ENCODE results near the gene PRKAG2. TPM values are rescaled to one million over a fixed set of nuclear protein-coding genes. Genes with fewer than 3 reads are reported as not detected.

The PRKAG2 gene
- total RNA-seq, 3 donors from 2014 or later = 32.3 to 56.6 (median 34.4) TPM

- DNase-seq (ENCODE audit: low spot score in 2 of 2) = no peak
- Histone ChIP-seq H3K36me3 (no peaks in the 10 kb centered on the region), H3K9me3 (no peaks in the 10 kb centered on the region), H3K27me3 (no peaks in the 10 kb centered on the region), H3K27ac (no peak overlapping the region), H3K4me1 (no peaks in the 10 kb centered on the region), H3K4me3 (no peak overlapping the region)
- intact Hi-C loops (cut with DNase I; ENCODE audit: low total_unique reads) = no loop called here
- TF ChIP-seq POLR2AphosphoS5 (IDR thresholded peaks at IDR 0.05) (no peak), CTCF (IDR thresholded peaks at IDR 0.05) (no peak), POLR2A (IDR thresholded peaks at IDR 0.05) (no peak)
Measured at GRCh38 chr7:151812967-151813366, 63.9 kb downstream of the PRKAG2 start.

GRCh38 chr7:151810441-151811232 lies 66.3 kb downstream of the PRKAG2 start:
- Histone ChIP-seq H3K4me3 (no peak overlapping the region), H3K27me3 (no peaks in the 10 kb centered on the region), H3K27ac (no peak overlapping the region), H3K4me1 (no peaks in the 10 kb centered on the region), H3K9me3 (no peaks in the 10 kb centered on the region), H3K36me3 (no peaks in the 10 kb centered on the region)
- TF ChIP-seq CTCF (IDR thresholded peaks at IDR 0.05) (no peak), POLR2A (IDR thresholded peaks at IDR 0.05) (no peak), POLR2AphosphoS5 (IDR thresholded peaks at IDR 0.05) (no peak)
- DNase-seq (ENCODE audit: low spot score in 2 of 2) = no peak
- intact Hi-C loops (cut with DNase I; ENCODE audit: low total_unique reads) = no loop called here

GRCh38 chr7:151809864-151810170 lies 67.1 kb downstream of the PRKAG2 start:
- H3K27me3 ChIP-seq = no peaks in the 10 kb centered on the region
- H3K9me3 ChIP-seq = no peaks in the 10 kb centered on the region
- TF ChIP-seq POLR2AphosphoS5 (IDR thresholded peaks at IDR 0.05) = no peak
- TF ChIP-seq POLR2A (IDR thresholded peaks at IDR 0.05) = no peak
- no peak for TF ChIP-seq CTCF (IDR thresholded peaks at IDR 0.05)
- H3K4me3 ChIP-seq = no peak overlapping the region
- H3K4me1 ChIP-seq = no peaks in the 10 kb centered on the region
- no peak overlapping the region for H3K27ac ChIP-seq
- intact Hi-C loops (cut with DNase I; ENCODE audit: low total_unique reads) = no loop called here
- H3K36me3 ChIP-seq = no peaks in the 10 kb centered on the region
- no peak for DNase-seq (ENCODE audit: low spot score in 2 of 2)

- no peaks in the 10 kb centered on the region for H3K27me3 ChIP-seq
- H3K9me3 ChIP-seq = no peaks in the 10 kb centered on the region
- no peak for TF ChIP-seq CTCF (IDR thresholded peaks at IDR 0.05)
- TF ChIP-seq POLR2A (IDR thresholded peaks at IDR 0.05) = no peak
- TF ChIP-seq POLR2AphosphoS5 (IDR thresholded peaks at IDR 0.05) = no peak
- intact Hi-C loops (cut with DNase I; ENCODE audit: low total_unique reads) = no loop called here
- H3K4me3 ChIP-seq = no peak overlapping the region
- H3K27ac ChIP-seq = no peak overlapping the region
- no peaks in the 10 kb centered on the region for H3K4me1 ChIP-seq
- DNase-seq (ENCODE audit: low spot score in 2 of 2) = no peak
- no peaks in the 10 kb centered on the region for H3K36me3 ChIP-seq
Measured at GRCh38 chr7:151809146-151809863, 67.6 kb downstream of the PRKAG2 start.

- no peak for DNase-seq (ENCODE audit: low spot score in 2 of 2)
- Histone ChIP-seq H3K9me3 (no peaks in the 10 kb centered on the region), H3K27me3 (no peaks in the 10 kb centered on the region), H3K27ac (no peak overlapping the region), H3K36me3 (no peaks in the 10 kb centered on the region), H3K4me1 (no peaks in the 10 kb centered on the region), H3K4me3 (no peak overlapping the region)
- intact Hi-C loops (cut with DNase I; ENCODE audit: low total_unique reads) = no loop called here
- no peak for TF ChIP-seq POLR2A (IDR thresholded peaks at IDR 0.05)
- TF ChIP-seq CTCF (IDR thresholded peaks at IDR 0.05) = no peak
- TF ChIP-seq POLR2AphosphoS5 (IDR thresholded peaks at IDR 0.05) = no peak
Measured at GRCh38 chr7:151808400-151809145, 68.3 kb downstream of the PRKAG2 start.

All from breast epithelium (tissue), 4 donors.